HG02870 (cell line): ENCODE results near the gene NFATC2.

Source experiments
- ATAC-seq: cut with Tn5 transposase; IDR thresholded peaks from one replicate; pipeline ENCODE4 v1.9.1; 2021; ENCODE audit warnings: mild to moderate bottlenecking, moderate library complexity; ENCODE audit not compliant: unreplicated experiment

The NFATC2 gene

GRCh38 chr20:51516855-51517254, 25.7 kb downstream of the NFATC2 start:
- no peak for ATAC-seq

GRCh38 chr20:51514836-51515235, 27.7 kb downstream of the NFATC2 start:
- ATAC-seq: no peak

DNA sequence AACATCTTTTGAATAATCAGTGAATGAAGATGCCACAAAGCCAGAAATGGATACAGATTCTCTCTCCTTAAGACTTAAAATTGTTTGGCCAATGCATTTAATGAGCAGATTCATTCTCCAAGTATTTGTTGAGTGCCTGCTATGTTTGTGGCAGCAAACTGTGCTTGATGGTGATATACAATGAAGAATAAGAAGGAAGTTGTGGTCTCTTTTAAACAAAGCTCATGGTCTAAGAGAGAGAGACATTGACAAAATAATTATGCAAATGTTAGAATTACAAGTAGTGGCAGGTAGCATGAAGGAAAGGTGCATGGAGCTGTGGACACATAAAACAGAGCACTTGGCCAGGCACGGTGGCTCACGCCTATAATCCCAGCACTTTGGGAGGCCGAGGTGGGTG, 28.3 kb downstream of the NFATC2 start:
- ATAC-seq: no peak

DNA sequence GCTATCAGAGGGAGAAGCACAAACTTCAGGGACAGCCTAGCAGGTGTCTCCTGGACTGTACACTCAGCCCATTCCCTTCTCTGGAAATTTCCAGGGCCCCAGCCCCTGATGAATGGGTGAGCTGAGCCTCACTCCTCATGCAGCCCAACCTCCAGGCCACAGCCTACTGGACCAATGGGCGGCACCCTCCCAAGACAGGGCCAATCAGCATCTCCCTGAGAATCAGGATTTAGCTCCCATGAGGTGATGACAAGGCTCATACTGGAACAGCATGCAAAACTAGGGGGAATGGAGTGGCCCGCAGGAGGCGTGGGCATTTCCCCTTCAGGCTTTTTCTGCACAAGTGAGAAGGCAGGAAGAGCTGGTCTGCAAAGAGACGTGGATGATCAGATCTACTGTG, 29.0 kb downstream of the NFATC2 start:
- ATAC-seq: no peak

GRCh38 chr20:51512645-51513044, 29.9 kb downstream of the NFATC2 start:
- ATAC-seq: peak; percentile 50

DNA sequence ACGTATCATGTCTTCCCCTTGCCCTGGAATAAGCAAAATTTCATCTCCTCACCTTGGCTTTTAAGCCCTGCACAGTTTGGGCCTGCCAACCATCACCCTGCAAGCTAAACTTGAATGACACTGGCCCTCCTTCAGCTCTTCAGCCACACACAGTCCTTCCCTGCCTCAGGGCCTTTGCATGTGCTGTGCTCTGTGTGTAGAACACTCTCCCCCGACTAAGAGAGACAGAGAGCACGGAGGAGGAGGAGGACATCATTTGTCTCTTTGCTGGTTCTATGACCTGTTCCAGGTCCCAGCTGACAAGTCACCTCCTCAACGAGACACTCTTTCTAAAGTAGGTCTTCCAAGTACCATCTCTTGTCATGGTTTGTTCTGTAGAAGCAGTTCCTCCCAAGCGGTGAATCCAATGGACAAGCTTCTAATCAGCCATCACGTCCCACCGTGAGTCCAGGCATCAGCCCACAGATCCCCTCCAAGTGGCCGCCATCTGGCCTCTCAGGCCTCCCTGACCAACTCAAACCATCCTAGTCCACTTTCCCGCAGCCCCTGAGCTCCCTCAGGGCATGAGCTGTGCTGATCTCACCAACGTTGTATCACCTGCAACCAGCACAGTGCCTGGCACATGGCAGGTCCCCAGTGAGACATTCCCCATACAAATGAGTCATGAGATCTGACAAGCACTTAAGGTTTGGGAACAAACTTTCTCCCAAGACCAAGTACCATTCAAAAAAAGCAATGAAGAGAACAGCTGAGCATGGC, 30.5 kb downstream of the NFATC2 start:
- no peak for ATAC-seq

DNA sequence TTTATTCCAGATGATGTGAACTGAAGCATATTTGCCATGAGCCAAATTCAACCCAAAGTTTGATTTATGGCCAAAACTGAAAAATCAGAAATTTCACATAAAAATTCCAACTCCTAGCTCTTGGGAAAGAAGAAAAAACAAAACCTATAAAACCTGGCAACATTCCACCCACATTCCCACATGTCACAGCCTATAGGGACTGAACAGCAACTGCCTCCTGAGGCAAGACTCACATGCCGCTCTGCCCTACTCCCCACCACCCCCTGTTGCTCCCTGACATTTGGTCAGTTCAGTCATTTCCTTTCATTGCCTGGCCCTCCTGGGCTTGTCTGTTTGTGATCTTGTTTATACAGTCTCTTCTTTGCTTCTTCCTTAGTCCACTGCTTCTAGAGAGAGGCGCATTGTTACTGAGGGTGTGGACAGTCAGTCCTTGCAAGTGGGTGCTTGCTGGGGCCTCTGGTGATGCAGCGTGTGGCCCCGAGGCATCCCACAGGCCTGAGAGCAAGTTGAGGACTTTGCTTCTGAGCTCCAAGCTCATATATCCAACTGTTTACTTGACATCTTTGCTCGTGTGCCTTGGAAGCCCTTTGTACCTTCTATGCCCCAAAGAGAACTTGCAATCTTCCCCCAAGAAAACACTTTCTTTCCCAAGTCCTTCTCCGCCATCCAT, 31.4 kb downstream of the NFATC2 start:
- ATAC-seq: no peak

- no peak for ATAC-seq
These were observed 32.4 kb downstream of the NFATC2 start for GRCh38 chr20:51510169-51510568.

DNA sequence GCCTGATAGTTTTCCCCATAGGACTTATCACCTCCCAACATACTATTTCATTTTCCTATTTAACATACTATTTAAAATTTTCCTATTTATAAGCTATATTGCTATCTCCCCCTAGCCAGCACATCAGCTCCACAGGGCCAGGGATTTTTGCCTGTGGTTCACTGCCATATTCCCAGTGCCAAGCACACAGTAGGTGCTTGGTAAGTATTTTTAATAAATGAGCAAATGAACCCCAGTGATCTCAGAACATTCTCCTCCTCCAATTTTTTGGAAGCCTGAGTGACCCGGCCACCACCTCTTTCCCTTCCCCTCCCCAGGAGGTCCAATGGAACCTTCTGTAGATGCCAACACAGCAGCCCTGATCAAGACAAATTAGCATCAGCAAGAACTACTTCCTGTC, 33.3 kb downstream of the NFATC2 start:
- ATAC-seq: no peak

GRCh38 chr20:51508780-51509179, 33.7 kb downstream of the NFATC2 start:
- ATAC-seq: no peak

DNA sequence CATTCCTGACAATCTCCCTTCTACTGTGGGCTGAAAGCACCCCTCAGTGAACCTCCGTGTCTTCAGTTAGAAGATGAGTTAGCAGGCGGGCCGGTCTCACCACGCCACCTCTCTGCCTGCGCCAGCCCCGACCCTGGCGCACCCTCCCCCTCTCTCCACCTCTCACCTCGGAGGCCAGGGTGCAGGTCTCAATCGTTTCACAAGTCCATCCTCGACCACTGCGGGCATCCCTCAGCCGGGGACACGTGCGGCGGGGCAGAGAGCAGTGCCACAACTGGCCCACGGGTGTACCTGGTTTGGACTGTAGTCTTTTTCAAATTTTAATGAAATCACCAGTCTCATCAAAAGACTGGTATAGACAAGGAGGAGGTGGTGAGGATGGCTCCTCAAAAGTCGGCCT, 34.4 kb downstream of the NFATC2 start:
- ATAC-seq: no peak

GRCh38 chr20:51507216-51508036, 35.1 kb downstream of the NFATC2 start:
- no peak for ATAC-seq

DNA sequence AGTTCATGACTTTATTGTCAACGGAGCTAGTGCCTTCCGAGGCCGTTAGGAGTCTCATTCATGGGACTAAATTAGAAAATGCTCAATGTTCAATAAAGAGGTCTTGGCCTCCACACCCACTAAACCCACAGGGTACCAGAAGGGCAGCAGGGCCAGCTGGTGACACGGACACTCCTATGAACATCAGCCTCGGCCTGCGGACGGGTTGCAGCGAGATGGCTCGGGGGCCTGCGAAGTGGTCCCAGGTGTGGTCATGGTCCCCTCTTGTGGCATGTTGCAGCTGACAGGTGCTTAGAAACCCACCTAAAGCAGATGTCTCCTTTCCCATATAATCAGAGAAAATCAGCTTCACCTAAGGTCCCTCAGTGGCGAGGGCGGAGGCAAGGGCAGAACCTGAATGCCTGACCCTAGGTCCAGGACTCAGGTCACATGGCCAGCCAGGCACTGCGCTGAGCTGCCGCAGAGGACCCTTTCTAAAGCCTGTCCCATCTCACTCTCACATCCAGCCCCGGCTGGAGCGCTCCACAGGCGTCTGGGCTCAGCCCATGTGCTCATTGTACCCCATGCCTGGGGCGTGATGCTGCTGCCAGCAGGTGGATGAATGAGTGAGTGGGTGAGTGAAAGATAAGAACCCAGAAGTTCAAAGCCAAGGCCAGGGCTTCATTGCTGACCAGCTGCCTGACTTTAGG, 35.8 kb downstream of the NFATC2 start:
- no peak for ATAC-seq

DNA sequence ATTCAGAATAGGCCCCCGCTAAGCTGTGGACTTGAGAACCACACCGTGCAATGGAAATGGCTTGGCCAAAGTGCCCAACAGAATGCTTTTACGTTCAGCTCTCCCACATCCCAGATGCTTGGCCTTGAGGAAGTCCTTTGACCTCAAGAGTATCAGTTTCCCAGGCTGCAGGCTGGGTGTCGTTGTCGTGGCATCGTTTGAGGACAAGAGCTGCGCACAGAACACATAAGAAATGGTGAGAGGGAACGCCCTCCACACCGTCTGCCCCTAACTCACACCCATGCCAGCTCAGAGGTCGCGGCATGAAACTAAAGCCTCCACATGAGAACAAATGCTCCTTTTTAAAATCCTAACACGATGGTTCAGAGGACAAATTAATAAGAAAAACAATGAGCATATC, 37.0 kb downstream of the NFATC2 start:
- ATAC-seq: no peak

DNA sequence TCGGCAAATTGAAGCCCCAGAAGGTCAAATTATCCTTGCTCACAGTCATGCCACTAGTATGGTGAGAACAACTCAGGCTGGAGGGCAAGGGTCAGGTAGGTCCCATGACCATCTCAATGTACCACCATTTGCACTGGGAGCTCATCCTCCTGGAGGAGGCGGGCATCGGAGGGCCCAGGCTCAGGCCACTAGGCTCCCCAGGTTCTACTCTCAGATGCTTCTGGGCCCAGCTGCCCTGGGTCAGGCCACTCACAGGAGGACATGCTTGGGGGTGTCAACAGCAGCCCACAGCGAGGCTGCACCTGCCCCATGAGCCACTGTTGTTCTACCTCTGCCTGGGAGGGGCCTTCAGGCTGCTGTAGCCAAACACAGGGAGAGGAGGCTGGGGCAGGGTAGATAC, 39.1 kb downstream of the NFATC2 start:
- ATAC-seq: no peak

- no peak for ATAC-seq
These were observed 41.6 kb downstream of the NFATC2 start for GRCh38 chr20:51500936-51501335.

DNA sequence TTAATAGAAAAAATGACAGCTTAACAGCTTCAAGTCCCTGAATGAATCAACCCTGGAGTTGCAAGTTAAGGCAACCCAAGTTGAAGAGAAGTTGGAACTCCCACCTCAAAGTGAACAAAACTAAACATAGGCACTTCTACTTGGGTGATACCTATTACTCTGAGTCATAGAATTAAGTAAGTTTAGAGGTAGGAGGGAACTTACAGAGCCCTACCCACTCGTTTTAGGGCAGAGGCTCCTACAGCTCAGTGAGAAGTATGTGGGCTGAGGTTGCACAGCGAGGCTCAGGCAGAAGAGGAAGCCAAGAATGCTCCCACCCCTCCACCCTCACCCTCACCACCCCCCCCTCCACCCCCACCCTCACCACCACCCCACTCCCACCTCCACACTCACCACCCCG, 42.2 kb downstream of the NFATC2 start:
- ATAC-seq: peak; percentile 84

DNA sequence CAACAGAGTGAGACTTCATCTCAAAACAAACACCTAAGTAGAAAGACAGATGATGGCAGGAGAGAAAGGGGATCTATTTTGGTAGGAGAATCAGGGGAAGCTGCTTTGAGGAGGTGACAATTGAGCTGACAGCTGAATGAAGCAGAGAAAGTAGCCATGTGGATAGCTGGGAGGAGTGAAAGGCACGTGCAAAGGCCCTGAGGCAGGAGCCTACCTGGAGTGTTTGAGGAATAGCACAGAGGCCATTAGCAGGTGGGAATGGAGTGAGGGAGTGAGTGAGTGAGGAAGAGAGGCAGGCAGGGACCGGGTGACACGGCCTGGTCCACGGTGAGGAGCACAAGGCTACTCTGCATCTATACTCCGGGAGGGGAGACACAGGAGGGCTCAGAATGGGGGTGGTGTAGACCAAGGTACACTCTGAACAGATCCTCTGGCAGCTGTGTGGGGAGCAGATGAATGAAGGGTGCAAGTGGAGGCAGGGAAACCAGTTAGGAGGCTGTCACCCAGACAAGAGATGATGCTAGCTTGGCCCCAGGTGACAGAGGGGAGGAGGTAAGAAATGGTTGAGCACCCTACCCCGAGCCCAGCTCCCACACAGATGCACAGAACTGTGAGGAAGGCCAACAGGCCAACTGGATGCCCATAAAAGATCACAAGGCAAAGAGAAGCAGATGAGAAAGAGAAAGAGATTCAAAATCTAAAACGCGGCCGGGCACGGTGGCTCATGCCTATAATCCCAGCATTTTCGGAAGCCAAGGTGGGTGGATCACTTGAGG, 43.6 kb downstream of the NFATC2 start:
- no peak for ATAC-seq

DNA sequence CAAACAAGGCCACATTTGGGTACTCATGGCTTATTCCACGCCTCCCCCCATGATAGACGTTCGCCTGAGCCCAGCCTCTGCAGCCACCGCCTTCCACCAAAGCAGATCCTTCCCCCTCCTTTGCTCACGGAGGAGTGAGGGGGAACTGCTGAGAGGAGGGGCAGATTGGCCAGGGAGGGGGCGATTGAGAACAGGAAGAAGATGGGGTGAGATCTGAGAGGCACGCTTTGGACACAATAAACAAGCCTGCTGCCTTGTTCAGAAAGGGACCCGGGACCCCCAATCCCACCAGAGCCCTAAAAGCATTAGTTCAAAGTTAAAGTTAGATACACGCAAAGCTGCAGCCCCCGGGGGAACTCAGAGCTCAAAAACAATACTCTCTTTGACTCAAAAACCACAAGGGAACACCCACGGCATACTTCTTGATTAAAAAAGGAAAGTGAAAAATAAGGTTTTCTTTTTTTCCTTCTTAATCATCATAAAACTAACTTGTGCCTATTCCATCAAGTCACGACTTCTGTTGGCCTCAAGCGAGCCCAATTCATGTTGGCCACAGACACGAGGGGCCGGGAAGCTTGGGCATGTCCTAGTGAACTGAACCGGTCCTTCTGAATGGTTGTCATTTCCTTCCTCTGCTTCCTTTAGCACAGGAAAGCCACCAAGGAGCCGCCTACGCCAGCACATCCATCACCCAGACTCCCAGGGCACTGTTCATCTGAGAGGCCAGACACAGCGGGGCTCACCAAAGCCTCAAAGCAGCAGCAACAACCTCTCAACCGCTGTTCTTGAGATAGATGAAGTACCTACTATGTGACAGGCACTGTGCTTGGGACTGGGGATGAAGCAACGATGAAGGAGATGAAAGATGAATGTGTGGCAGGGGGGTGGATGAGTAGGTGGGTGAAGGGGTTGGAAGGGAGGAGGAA, 44.7 kb downstream of the NFATC2 start:
- ATAC-seq: peak; percentile 35
